ENCODE data around the gene TMCO5A.
"Not testable (repeated sequence)": the region's sequence is repeated elsewhere in the genome, so short reads cannot be mapped to it uniquely, and the experiment has no call there.

The TMCO5A gene

GRCh38 chr15:37960742-37961141 is 26.3 kb downstream of the TMCO5A start:
- not testable (repeated sequence) for DNase-seq

GRCh38 chr15:37967788-37968187 is 33.3 kb downstream of the TMCO5A start:
- no peaks in the 10 kb centered on the region for H3K36me3 ChIP-seq (ENCODE audit: control insufficient read depth, insufficient read depth, low read length)
- no peak overlapping the region for H3K27ac ChIP-seq (ENCODE audit: insufficient read depth, low read length, poor library complexity, severe bottlenecking)
- no peaks in the 10 kb centered on the region for H3K9me3 ChIP-seq (ENCODE audit: control insufficient read depth, low read length)
- no peaks in the 10 kb centered on the region for H3K27me3 ChIP-seq (replicated peaks; ENCODE audit: control insufficient read depth, insufficient read depth, low read length, poor library complexity, severe bottlenecking)
- no peak for DNase-seq
- no peak overlapping the region for H3K4me3 ChIP-seq (ENCODE audit: insufficient read depth, low read depth, low read length, poor library complexity, severe bottlenecking)
- H3K4me1 ChIP-seq (ENCODE audit: control insufficient read depth, insufficient read depth, low read length, poor library complexity, severe bottlenecking), result no peaks in the 10 kb centered on the region

More at GRCh38 chr15:37960742-37961141, 26.3 kb downstream of the TMCO5A start:
- not testable (repeated sequence) for H3K27ac ChIP-seq (ENCODE audit: insufficient read depth, low read length, poor library complexity, severe bottlenecking); H3K4me1 ChIP-seq (ENCODE audit: control insufficient read depth, insufficient read depth, low read length, poor library complexity, severe bottlenecking); H3K9me3 ChIP-seq (ENCODE audit: control insufficient read depth, low read length); H3K36me3 ChIP-seq (ENCODE audit: control insufficient read depth, insufficient read depth, low read length); H3K4me3 ChIP-seq (ENCODE audit: insufficient read depth, low read depth, low read length, poor library complexity, severe bottlenecking); H3K27me3 ChIP-seq (replicated peaks; ENCODE audit: control insufficient read depth, insufficient read depth, low read length, poor library complexity, severe bottlenecking)

GRCh38 chr15:37973856-37974255 is 39.4 kb downstream of the TMCO5A start:
- H3K36me3 ChIP-seq (ENCODE audit: control insufficient read depth, insufficient read depth, low read length), result no peaks in the 10 kb centered on the region
- H3K27me3 ChIP-seq (replicated peaks; ENCODE audit: control insufficient read depth, insufficient read depth, low read length, poor library complexity, severe bottlenecking), result no peaks in the 10 kb centered on the region
- no peak for DNase-seq
- no peak overlapping the region for H3K27ac ChIP-seq (ENCODE audit: insufficient read depth, low read length, poor library complexity, severe bottlenecking)
- H3K9me3 ChIP-seq (ENCODE audit: control insufficient read depth, low read length), result no peaks in the 10 kb centered on the region
- H3K4me3 ChIP-seq (ENCODE audit: insufficient read depth, low read depth, low read length, poor library complexity, severe bottlenecking), result no peak overlapping the region
- H3K4me1 ChIP-seq (ENCODE audit: control insufficient read depth, insufficient read depth, low read length, poor library complexity, severe bottlenecking), result no peaks in the 10 kb centered on the region

- DNase-seq, result no peak
- Histone ChIP-seq H3K36me3 (ENCODE audit: control insufficient read depth, insufficient read depth, low read length) (no peaks in the 10 kb centered on the region), H3K27me3 (replicated peaks; ENCODE audit: control insufficient read depth, insufficient read depth, low read length, poor library complexity, severe bottlenecking) (no peaks in the 10 kb centered on the region), H3K27ac (ENCODE audit: insufficient read depth, low read length, poor library complexity, severe bottlenecking) (no peak overlapping the region), H3K4me3 (ENCODE audit: insufficient read depth, low read depth, low read length, poor library complexity, severe bottlenecking) (no peak overlapping the region), H3K4me1 (ENCODE audit: control insufficient read depth, insufficient read depth, low read length, poor library complexity, severe bottlenecking) (no peaks in the 10 kb centered on the region), H3K9me3 (ENCODE audit: control insufficient read depth, low read length) (no peaks in the 10 kb centered on the region)
Measured at GRCh38 chr15:37978231-37978630, 43.8 kb downstream of the TMCO5A start.

- H3K4me1 ChIP-seq (ENCODE audit: control insufficient read depth, insufficient read depth, low read length, poor library complexity, severe bottlenecking), result no peaks in the 10 kb centered on the region
- H3K27ac ChIP-seq (ENCODE audit: insufficient read depth, low read length, poor library complexity, severe bottlenecking), result no peak overlapping the region
- no peak for DNase-seq
- no peaks in the 10 kb centered on the region for H3K36me3 ChIP-seq (ENCODE audit: control insufficient read depth, insufficient read depth, low read length)
- H3K27me3 ChIP-seq (replicated peaks; ENCODE audit: control insufficient read depth, insufficient read depth, low read length, poor library complexity, severe bottlenecking), result no peaks in the 10 kb centered on the region
- no peaks in the 10 kb centered on the region for H3K9me3 ChIP-seq (ENCODE audit: control insufficient read depth, low read length)
- no peak overlapping the region for H3K4me3 ChIP-seq (ENCODE audit: insufficient read depth, low read depth, low read length, poor library complexity, severe bottlenecking)
Measured at GRCh38 chr15:37979671-37980409, 45.4 kb downstream of the TMCO5A start.

GRCh38 chr15:37981201-37981600 is 46.8 kb downstream of the TMCO5A start:
- no peaks in the 10 kb centered on the region for H3K36me3 ChIP-seq (ENCODE audit: control insufficient read depth, insufficient read depth, low read length)
- H3K4me1 ChIP-seq (ENCODE audit: control insufficient read depth, insufficient read depth, low read length, poor library complexity, severe bottlenecking), result no peaks in the 10 kb centered on the region
- no peaks in the 10 kb centered on the region for H3K9me3 ChIP-seq (ENCODE audit: control insufficient read depth, low read length)
- H3K4me3 ChIP-seq (ENCODE audit: insufficient read depth, low read depth, low read length, poor library complexity, severe bottlenecking), result no peak overlapping the region
- no peak overlapping the region for H3K27ac ChIP-seq (ENCODE audit: insufficient read depth, low read length, poor library complexity, severe bottlenecking)
- H3K27me3 ChIP-seq (replicated peaks; ENCODE audit: control insufficient read depth, insufficient read depth, low read length, poor library complexity, severe bottlenecking), result no peaks in the 10 kb centered on the region
- DNase-seq, result no peak

- no peaks in the 10 kb centered on the region for H3K27me3 ChIP-seq (replicated peaks; ENCODE audit: control insufficient read depth, insufficient read depth, low read length, poor library complexity, severe bottlenecking)
- no peaks in the 10 kb centered on the region for H3K4me1 ChIP-seq (ENCODE audit: control insufficient read depth, insufficient read depth, low read length, poor library complexity, severe bottlenecking)
- no peak overlapping the region for H3K4me3 ChIP-seq (ENCODE audit: insufficient read depth, low read depth, low read length, poor library complexity, severe bottlenecking)
- H3K36me3 ChIP-seq (ENCODE audit: control insufficient read depth, insufficient read depth, low read length), result no peaks in the 10 kb centered on the region
- H3K9me3 ChIP-seq (ENCODE audit: control insufficient read depth, low read length), result no peaks in the 10 kb centered on the region
- no peak for DNase-seq
- no peak overlapping the region for H3K27ac ChIP-seq (ENCODE audit: insufficient read depth, low read length, poor library complexity, severe bottlenecking)
Measured at GRCh38 chr15:37981775-37982174, 47.3 kb downstream of the TMCO5A start.

GRCh38 chr15:37984368-37984767 is 49.9 kb downstream of the TMCO5A start:
- DNase-seq, result no peak
- no peaks in the 10 kb centered on the region for H3K4me1 ChIP-seq (ENCODE audit: control insufficient read depth, insufficient read depth, low read length, poor library complexity, severe bottlenecking)
- H3K9me3 ChIP-seq (ENCODE audit: control insufficient read depth, low read length), result no peaks in the 10 kb centered on the region
- H3K4me3 ChIP-seq (ENCODE audit: insufficient read depth, low read depth, low read length, poor library complexity, severe bottlenecking), result no peak overlapping the region
- no peak overlapping the region for H3K27ac ChIP-seq (ENCODE audit: insufficient read depth, low read length, poor library complexity, severe bottlenecking)
- no peaks in the 10 kb centered on the region for H3K27me3 ChIP-seq (replicated peaks; ENCODE audit: control insufficient read depth, insufficient read depth, low read length, poor library complexity, severe bottlenecking)
- H3K36me3 ChIP-seq (ENCODE audit: control insufficient read depth, insufficient read depth, low read length), result no peaks in the 10 kb centered on the region

- no peak for DNase-seq
- Histone ChIP-seq H3K9me3 (ENCODE audit: control insufficient read depth, low read length) (no peaks in the 10 kb centered on the region), H3K4me1 (ENCODE audit: control insufficient read depth, insufficient read depth, low read length, poor library complexity, severe bottlenecking) (no peaks in the 10 kb centered on the region), H3K27me3 (replicated peaks; ENCODE audit: control insufficient read depth, insufficient read depth, low read length, poor library complexity, severe bottlenecking) (no peaks in the 10 kb centered on the region), H3K4me3 (ENCODE audit: insufficient read depth, low read depth, low read length, poor library complexity, severe bottlenecking) (no peak overlapping the region), H3K36me3 (ENCODE audit: control insufficient read depth, insufficient read depth, low read length) (no peaks in the 10 kb centered on the region), H3K27ac (ENCODE audit: insufficient read depth, low read length, poor library complexity, severe bottlenecking) (no peak overlapping the region)
Measured at GRCh38 chr15:37995461-37996347, 61.3 kb downstream of the TMCO5A start.

All from effector memory CD4-positive, alpha-beta T cell (primary cell).